Measurements from ENCODE around the gene FAM9C.
A peak's percentile ranks its signal among the peaks of the same experiment; 100 is the strongest.

- no peak for TF ChIP-seq RCOR1 (IDR thresholded peaks at IDR 0.05; ENCODE audit: insufficient replicate concordance, low read length)
- peak; percentile 62 for TF ChIP-seq FOS (IDR thresholded peaks at IDR 0.05; ENCODE audit: low read depth, low read length)
Measured at GRCh38 chrX:13014111-13015096, 30.0 kb downstream of the FAM9C start.
